Lower lobe of right lung (tissue), 2 donors: ENCODE measurements around the gene MUTYH. TPM values are rescaled to one million over a fixed set of nuclear protein-coding genes. Genes with fewer than 3 reads are reported as not detected.

Source experiments
- ATAC-seq, 2 donors: fragments of 200-7000 bp; cut with Tn5 transposase; one replicate each; pipeline ENCODE4 v1.9.1; 2020 to 2022; ENCODE audit warnings: mild to moderate bottlenecking in 2 of 2, moderate library complexity in 2 of 2
- DNase-seq: peaks from one replicate; pipeline ENCODE4 v3.0.0-alpha.2; 2020
- H3K27ac ChIP-seq: fragments of 200-600 bp; one replicate; pipeline ENCODE4 v1.8.0; 2022
- H3K27me3 ChIP-seq: fragments of 200-600 bp; one replicate; pipeline ENCODE4 v1.8.0; 2022; ENCODE audit warnings: low read depth
- H3K36me3 ChIP-seq: fragments of 200-600 bp; one replicate; pipeline ENCODE4 v1.8.0; 2022; ENCODE audit warnings: mild to moderate bottlenecking
- H3K4me1 ChIP-seq: fragments of 200-600 bp; one replicate; pipeline ENCODE4 v1.8.0; 2022
- H3K4me3 ChIP-seq: fragments of 200-600 bp; one replicate; pipeline ENCODE4 v1.8.0; 2022; ENCODE audit warnings: mild to moderate bottlenecking
- H3K9me3 ChIP-seq: fragments of 200-600 bp; one replicate; pipeline ENCODE4 v1.8.0; 2022
- intact Hi-C: fragments of 100-400 bp; cut with DNase I; formaldehyde crosslinking; loops from one replicate; pipeline ENCODE4 v1.11.0; 2022
- total RNA-seq: library from RNA; stranded (reverse); fragmentation: NEBNext Ultra II Directional; extraction: Animal tissue kit (Norgen Biotek cat#: 25700); gene quantifications from one replicate; pipeline ENCODE4 v1.2.1, GENCODE V29; 2021
- TF ChIP-seq, protein P1 (sequence below): fragments of 200-600 bp; IDR thresholded peaks from one replicate; pipeline ENCODE4 v1.8.0; 2022; ENCODE audit warnings: antibody characterized with exemption, mild to moderate bottlenecking
- donor health status: DM: no; HTN: yes; CAD: no; lungs with severe emphysema.

MUTYH gene
- total RNA-seq, 1 donor from 2014 or later, result 23.7 TPM

DNA sequence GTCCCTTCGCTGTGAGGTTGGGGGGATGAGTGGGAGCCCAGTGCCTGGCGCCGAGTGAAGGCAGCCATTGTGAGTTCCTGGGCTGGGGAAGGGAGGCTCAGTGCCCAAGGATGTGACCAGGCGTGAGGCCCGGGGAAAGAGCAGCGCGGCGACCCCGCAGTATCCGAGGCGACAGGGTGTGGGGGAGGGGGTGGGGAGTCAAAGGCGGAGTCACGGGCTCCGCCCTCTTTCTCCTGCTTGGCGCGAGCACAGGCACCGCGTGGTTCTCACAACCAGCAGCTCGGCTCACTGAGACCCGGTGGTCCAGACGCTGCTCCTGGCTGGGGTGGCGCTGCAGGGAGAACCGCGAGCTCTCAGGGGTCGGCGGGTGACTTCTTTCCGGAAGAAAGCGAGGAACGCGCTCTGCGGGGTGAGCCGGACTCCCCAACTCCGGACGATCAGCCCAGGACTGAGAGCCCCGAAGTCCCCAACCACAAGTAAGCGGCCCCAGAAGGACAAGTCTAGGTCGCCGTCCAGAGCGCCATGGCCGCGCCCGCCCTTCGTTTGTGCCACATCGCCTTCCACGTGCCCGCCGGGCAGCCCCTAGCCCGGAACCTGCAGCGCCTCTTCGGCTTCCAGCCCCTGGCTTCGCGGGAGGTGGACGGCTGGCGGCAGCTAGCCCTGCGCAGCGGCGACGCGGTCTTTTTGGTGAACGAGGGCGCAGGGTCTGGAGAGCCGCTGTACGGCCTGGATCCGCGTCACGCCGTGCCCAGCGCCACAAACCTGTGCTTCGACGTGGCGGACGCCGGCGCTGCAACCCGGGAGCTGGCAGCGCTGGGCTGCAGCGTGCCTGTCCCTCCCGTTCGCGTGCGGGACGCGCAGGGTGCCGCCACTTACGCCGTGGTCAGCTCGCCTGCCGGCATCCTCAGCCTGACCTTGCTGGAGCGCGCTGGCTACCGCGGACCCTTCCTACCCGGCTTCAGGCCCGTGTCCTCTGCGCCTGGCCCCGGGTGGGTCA lies 13.3 kb downstream of the MUTYH start, which contains the start of gene HPDL:
Gene HPDL, plus strand, starts transcription at position 269 of the 997 bp plus-strand sequence. Its CDS starts 254 bp downstream, at position 523.
- peak; percentile 69 for DNase-seq
- Histone ChIP-seq H3K4me3 (peak within 1 kb of the TSS; percentile 58), H3K9me3 (no peaks in the 10 kb centered on the region), H3K27me3 (no peaks in the 10 kb centered on the region), H3K36me3 (peaks cover 23% of the 10 kb centered on the region), H3K27ac (peak within 1 kb of the TSS; percentile 24), H3K4me1 (peaks cover 9% of the 10 kb centered on the region)
- TF ChIP-seq, protein P1, sequence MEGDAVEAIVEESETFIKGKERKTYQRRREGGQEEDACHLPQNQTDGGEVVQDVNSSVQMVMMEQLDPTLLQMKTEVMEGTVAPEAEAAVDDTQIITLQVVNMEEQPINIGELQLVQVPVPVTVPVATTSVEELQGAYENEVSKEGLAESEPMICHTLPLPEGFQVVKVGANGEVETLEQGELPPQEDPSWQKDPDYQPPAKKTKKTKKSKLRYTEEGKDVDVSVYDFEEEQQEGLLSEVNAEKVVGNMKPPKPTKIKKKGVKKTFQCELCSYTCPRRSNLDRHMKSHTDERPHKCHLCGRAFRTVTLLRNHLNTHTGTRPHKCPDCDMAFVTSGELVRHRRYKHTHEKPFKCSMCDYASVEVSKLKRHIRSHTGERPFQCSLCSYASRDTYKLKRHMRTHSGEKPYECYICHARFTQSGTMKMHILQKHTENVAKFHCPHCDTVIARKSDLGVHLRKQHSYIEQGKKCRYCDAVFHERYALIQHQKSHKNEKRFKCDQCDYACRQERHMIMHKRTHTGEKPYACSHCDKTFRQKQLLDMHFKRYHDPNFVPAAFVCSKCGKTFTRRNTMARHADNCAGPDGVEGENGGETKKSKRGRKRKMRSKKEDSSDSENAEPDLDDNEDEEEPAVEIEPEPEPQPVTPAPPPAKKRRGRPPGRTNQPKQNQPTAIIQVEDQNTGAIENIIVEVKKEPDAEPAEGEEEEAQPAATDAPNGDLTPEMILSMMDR, result no peak
- intact Hi-C loops, result no loop called here
- ATAC-seq, result peak; percentile 84 to 89

DNA sequence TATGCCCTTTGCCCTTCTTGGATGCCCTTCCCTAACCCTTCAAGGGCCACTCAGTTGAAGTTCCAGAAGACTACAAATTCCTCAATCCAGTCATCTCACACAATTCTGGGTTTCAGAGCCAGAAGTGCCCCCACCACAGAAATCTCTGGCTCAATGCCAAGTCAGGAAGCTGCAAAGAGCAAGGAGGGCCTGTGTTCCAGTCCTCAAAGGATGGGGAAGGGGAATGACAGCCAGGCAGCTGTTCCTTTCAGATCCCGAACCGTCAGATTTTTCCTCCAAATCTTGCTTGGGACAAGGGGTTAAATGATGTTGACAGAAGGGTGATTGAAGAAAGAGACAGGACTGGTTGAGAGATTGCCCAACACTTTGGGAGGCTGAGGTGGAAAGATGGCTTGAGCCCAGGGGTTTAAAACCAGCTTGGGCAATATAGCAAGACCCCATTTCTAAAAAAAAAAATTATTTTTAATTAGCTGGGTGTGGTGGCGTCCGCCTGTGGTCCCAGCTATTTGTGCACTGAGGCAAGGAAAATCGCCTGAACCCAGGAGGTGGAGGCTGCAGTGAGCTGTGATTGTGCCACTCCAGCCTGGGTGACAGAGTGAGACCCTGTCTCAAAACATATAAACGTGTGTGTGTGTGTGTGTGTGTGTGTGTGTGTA lies 14.3 kb downstream of the MUTYH start:
- DNase-seq, result no peak
- intact Hi-C loops, result no loop called here
- ATAC-seq, result no peak
- Histone ChIP-seq H3K4me3 (peak overlapping the region; percentile 58), H3K27ac (no peak overlapping the region), H3K36me3 (peaks cover 14% of the 10 kb centered on the region), H3K9me3 (no peaks in the 10 kb centered on the region), H3K27me3 (no peaks in the 10 kb centered on the region), H3K4me1 (peaks cover 9% of the 10 kb centered on the region)
- TF ChIP-seq, protein P1, result no peak

DNA sequence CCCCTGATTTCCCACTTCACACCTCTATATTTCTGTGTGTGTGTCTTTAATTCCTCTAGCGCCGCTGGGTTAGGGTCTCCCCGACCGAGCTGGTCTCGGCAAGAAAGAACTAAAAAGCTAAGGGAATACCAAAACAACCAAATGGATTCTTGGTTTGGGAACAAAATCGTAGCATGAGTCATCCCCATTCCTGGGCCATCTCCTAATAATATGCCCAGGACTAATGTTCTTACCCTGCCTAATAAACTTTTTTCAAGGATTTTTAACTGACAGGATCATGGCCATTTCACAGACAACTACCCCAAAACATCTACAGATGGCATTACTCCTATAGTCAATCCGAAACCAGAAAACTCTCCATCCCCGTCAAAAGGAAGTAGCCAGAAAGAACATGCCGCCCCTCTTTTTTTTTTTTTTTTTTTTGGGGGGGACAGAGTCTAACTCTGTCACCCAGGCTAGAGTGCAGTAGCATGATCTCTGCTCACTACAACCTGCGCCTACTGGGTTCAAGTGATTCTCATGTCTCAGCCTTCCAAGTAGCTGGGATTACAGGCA lies 17.7 kb downstream of the MUTYH start:
- ATAC-seq (no peak), DNase-seq (no peak)
- Histone ChIP-seq H3K9me3 (no peaks in the 10 kb centered on the region), H3K36me3 (no peaks in the 10 kb centered on the region), H3K4me1 (peaks cover 8% of the 10 kb centered on the region), H3K4me3 (no peak overlapping the region), H3K27me3 (no peaks in the 10 kb centered on the region), H3K27ac (no peak overlapping the region)
- TF ChIP-seq, protein P1, result no peak
- intact Hi-C loops, result no loop called here

DNA sequence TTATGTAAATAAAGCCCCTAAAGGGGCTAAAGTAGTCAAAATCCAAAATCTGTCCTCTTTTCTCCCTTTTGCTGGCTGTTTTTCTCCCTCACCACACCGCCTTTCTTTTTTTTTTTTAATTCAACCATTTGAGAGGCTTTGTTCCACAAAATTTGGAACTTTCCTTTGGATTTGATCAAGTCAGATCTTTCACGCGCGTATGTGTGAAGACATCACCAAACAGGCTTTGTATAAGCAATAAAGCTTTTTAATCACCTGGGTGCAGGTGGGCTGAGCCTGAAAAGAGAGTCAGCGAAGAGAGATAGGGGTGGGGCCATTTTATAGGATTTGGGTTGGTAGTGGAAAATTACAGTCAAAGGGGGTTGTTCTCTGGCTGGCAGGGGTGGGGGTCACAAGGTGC lies 18.8 kb downstream of the MUTYH start:
- DNase-seq (no peak), ATAC-seq (no peak)
- Histone ChIP-seq H3K27ac (no peak overlapping the region), H3K9me3 (no peaks in the 10 kb centered on the region), H3K36me3 (no peaks in the 10 kb centered on the region), H3K4me3 (no peak overlapping the region), H3K27me3 (no peaks in the 10 kb centered on the region), H3K4me1 (no peaks in the 10 kb centered on the region)
- intact Hi-C loops, result no loop called here
- TF ChIP-seq, protein P1, result no peak

DNA sequence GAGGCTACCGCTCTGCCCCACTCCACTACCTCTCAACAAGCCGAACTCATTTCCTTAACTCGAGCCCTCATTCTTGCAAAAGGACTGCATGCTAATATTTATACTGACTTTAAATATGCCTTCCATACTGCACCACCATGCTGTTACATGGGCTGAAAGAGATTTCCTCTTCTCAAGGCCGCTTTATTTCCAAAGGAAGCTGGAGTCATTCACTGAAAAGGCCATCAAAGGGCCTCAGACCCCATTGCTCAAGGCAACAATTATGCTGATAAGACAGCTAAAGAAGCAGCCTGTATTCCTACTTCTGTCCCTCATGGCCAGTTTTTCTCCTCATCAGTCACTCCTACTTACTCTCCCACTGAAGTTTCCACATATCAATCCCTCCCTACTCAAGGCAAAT lies 20.5 kb downstream of the MUTYH start:
- intact Hi-C loops, result no loop called here
- Histone ChIP-seq H3K27me3 (no peaks in the 10 kb centered on the region), H3K4me1 (no peaks in the 10 kb centered on the region), H3K36me3 (no peaks in the 10 kb centered on the region), H3K9me3 (no peaks in the 10 kb centered on the region), H3K4me3 (no peak overlapping the region), H3K27ac (no peak overlapping the region)
- ATAC-seq (no peak), DNase-seq (no peak)
- TF ChIP-seq, protein P1, result no peak
